NCI-H345 treated with DMSO at 0.1 percent for 48 hours (cell line): ENCODE measurements around the gene C13orf46.
A peak's percentile ranks its signal among the peaks of the same experiment; 100 is the strongest.
"Not testable (repeated sequence)": the region's sequence is repeated elsewhere in the genome, so short reads cannot be mapped to it uniquely, and the experiment has no call there.

Source experiments
- DNase-seq: peaks from one replicate; lab custom pipeline; 2025; ENCODE audit not compliant: unreplicated experiment; lab: John Stamatoyannopoulos, UW

Gene C13orf46

GRCh38 chr13:113995051-113995601 lies 21.2 kb upstream of the C13orf46 start:
- no peak for DNase-seq

GRCh38 chr13:113992276-113993005 lies 18.6 kb upstream of the C13orf46 start:
- no peak for DNase-seq

- no peak for DNase-seq
These were observed 17.9 kb upstream of the C13orf46 start for GRCh38 chr13:113991676-113992179.

- peak; percentile 84 for DNase-seq
These were observed 17.4 kb upstream of the C13orf46 start for GRCh38 chr13:113991191-113991669.

- DNase-seq = no peak
These were observed 16.5 kb upstream of the C13orf46 start for GRCh38 chr13:113990321-113990837.

- DNase-seq = no peak
These were observed 15.9 kb upstream of the C13orf46 start for GRCh38 chr13:113989585-113990300.

GRCh38 chr13:113988859-113989258 lies 15.0 kb upstream of the C13orf46 start:
- DNase-seq = not testable (repeated sequence)

GRCh38 chr13:113982296-113982661 lies 8.4 kb upstream of the C13orf46 start:
- DNase-seq = no peak

- DNase-seq = no peak
These were observed 7.9 kb upstream of the C13orf46 start for GRCh38 chr13:113981611-113982295.

- peak; percentile 97 for DNase-seq
These were observed 7.3 kb upstream of the C13orf46 start for GRCh38 chr13:113981194-113981605.

- peak; percentile 29 for DNase-seq
These were observed 6.7 kb upstream of the C13orf46 start for GRCh38 chr13:113980489-113981064.

GRCh38 chr13:113979791-113980471 lies 6.1 kb upstream of the C13orf46 start:
- DNase-seq = no peak

- DNase-seq = no peak
These were observed 5.0 kb upstream of the C13orf46 start for GRCh38 chr13:113978741-113979481.

GRCh38 chr13:113977976-113978375 lies 4.1 kb upstream of the C13orf46 start:
- DNase-seq = no peak

- no peak for DNase-seq
These were observed 3.1 kb upstream of the C13orf46 start for GRCh38 chr13:113976711-113977684.

- no peak for DNase-seq
These were observed 1.5 kb upstream of the C13orf46 start for GRCh38 chr13:113975416-113975815.

GRCh38 chr13:113974304-113975281 lies 717 bp upstream of the C13orf46 start:
- no peak for DNase-seq
